Measurements from ENCODE around the gene TMEM108. TPM values are rescaled to one million over a fixed set of nuclear protein-coding genes. Genes with fewer than 3 reads are reported as not detected.

TMEM108 gene
- total RNA-seq, 4 donors from 2014 or later = 0.21 to 1.5 TPM; not detected in 2

DNA sequence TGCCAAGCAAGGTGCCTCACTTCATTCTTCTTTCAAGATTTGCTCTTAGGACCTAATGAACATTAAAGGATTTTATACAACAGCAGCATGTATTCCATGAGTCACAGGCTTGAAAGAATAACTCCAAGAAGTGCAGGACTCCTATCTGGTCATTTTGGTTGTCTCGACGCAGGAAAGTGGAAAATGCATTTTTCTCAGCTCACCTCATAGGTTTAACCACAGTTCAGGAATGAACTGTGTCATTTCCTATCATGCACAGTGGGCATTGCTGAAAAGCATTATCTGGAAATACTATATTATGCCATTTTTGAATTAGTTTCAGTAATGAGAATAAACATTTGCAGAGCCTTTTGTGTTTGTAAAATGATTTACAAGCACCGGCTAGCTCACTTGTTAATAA is 263.0 kb downstream of the TMEM108 start:
- WGBS, 2 donors = 49 to 62% methylated on average over 3 of the region's 3 CpGs
- Histone ChIP-seq H3K27me3 (no peaks in the 10 kb centered on the region), H3K4me1 (no peaks in the 10 kb centered on the region), H3K36me3 (no peaks in the 10 kb centered on the region), H3K9me3 (peaks cover 0 to 3% (median 0%) of the 10 kb centered on the region in 4 donors), H3K4me3 (no peak overlapping the region), H3K27ac (no peak overlapping the region)
- no peak for DNase-seq (ENCODE audit: low spot score in 2 of 2)
- TF ChIP-seq POLR2A (IDR thresholded peaks at IDR 0.05) (no peak), EP300 (IDR thresholded peaks at IDR 0.05) (no peak)
- TF ChIP-seq, protein P1, sequence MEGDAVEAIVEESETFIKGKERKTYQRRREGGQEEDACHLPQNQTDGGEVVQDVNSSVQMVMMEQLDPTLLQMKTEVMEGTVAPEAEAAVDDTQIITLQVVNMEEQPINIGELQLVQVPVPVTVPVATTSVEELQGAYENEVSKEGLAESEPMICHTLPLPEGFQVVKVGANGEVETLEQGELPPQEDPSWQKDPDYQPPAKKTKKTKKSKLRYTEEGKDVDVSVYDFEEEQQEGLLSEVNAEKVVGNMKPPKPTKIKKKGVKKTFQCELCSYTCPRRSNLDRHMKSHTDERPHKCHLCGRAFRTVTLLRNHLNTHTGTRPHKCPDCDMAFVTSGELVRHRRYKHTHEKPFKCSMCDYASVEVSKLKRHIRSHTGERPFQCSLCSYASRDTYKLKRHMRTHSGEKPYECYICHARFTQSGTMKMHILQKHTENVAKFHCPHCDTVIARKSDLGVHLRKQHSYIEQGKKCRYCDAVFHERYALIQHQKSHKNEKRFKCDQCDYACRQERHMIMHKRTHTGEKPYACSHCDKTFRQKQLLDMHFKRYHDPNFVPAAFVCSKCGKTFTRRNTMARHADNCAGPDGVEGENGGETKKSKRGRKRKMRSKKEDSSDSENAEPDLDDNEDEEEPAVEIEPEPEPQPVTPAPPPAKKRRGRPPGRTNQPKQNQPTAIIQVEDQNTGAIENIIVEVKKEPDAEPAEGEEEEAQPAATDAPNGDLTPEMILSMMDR (IDR thresholded peaks at IDR 0.05) = no peak

DNA sequence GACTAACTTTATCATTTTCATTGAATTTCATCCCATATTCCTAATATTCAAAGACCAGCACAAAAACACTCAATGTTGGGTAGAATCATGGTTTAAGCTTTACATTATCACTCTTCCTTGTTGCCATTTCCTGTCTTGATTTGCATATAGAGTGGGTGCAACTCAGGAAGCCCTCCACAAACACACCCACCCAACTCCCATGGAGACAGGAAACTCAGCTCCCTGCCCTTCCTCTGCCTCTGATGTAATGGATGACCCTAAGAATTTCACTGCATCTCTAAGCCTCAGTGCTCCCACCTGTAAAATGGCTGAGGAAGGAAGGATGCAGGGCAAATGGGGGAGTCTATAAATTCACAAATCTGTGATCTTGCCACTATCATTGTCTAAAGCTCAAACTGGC is 263.5 kb downstream of the TMEM108 start:
- Histone ChIP-seq H3K36me3 (no peaks in the 10 kb centered on the region), H3K4me3 (no peak overlapping the region), H3K27me3 (no peaks in the 10 kb centered on the region), H3K4me1 (no peaks in the 10 kb centered on the region), H3K9me3 (peaks cover 0 to 3% (median 0%) of the 10 kb centered on the region in 4 donors), H3K27ac (no peak overlapping the region)
- TF ChIP-seq POLR2A (IDR thresholded peaks at IDR 0.05) (no peak), EP300 (IDR thresholded peaks at IDR 0.05) (no peak)
- TF ChIP-seq, protein P1 (IDR thresholded peaks at IDR 0.05) = no peak
- no peak for DNase-seq (ENCODE audit: low spot score in 2 of 2)

DNA sequence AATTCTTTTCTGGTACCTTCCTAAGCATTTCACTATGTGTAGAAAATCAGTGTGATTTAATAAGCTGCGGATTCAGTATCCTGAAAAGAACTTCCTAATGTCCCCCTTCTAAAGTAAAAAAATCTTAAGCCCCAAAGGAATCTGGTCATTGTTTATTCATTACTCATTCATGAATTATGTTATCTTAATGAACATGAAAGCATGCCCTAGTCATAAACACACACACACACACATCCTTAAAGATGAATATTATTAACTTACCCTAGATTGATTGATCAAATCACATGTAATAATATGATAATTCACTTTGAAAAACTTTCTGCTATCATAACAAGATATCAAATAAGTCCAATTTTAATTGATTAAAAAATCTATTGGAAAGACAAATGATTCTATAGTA is 265.2 kb downstream of the TMEM108 start:
- Histone ChIP-seq H3K36me3 (no peaks in the 10 kb centered on the region), H3K27me3 (no peaks in the 10 kb centered on the region), H3K27ac (no peak overlapping the region), H3K9me3 (peaks cover 0 to 3% (median 0%) of the 10 kb centered on the region in 4 donors), H3K4me3 (no peak overlapping the region), H3K4me1 (no peaks in the 10 kb centered on the region)
- TF ChIP-seq POLR2A (IDR thresholded peaks at IDR 0.05) (no peak), EP300 (IDR thresholded peaks at IDR 0.05) (no peak)
- TF ChIP-seq, protein P1 (IDR thresholded peaks at IDR 0.05) = no peak
- no peak for DNase-seq (ENCODE audit: low spot score in 2 of 2)
- WGBS, 2 donors = 83 to 94% methylated on average over 1 of the region's 1 CpG

DNA sequence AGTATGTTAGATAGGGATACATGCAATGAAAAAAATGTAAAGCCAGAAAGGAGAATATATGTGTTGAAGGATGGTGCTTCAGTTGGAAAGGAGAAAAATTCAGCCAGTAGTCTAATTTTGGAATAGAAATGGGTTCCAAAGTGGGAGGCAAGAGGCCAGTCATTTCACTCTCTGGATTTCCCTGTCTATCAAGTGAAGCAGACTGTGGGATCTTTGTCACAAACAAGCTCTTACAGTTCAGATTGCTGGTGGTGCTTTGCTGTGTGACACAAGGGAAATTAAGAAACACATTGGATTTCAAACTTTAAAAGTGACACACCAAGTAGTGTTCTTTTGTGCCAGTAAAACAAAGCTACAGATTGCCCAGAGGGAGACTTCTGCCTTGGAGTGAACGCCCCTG is 279.7 kb downstream of the TMEM108 start:
- Histone ChIP-seq H3K4me3 (no peak overlapping the region), H3K36me3 (no peaks in the 10 kb centered on the region), H3K4me1 (no peaks in the 10 kb centered on the region), H3K9me3 (peaks cover 0 to 24% (median 0%) of the 10 kb centered on the region in 4 donors), H3K27me3 (no peaks in the 10 kb centered on the region), H3K27ac (no peak overlapping the region)
- DNase-seq (ENCODE audit: low spot score in 2 of 2) = no peak
- WGBS, 2 donors = 50 to 59% methylated on average over 1 of the region's 1 CpG
- no peak for TF ChIP-seq POLR2A (IDR thresholded peaks at IDR 0.05)
- no peak for TF ChIP-seq EP300 (IDR thresholded peaks at IDR 0.05)
- TF ChIP-seq, protein P1 (IDR thresholded peaks at IDR 0.05) = no peak

DNA sequence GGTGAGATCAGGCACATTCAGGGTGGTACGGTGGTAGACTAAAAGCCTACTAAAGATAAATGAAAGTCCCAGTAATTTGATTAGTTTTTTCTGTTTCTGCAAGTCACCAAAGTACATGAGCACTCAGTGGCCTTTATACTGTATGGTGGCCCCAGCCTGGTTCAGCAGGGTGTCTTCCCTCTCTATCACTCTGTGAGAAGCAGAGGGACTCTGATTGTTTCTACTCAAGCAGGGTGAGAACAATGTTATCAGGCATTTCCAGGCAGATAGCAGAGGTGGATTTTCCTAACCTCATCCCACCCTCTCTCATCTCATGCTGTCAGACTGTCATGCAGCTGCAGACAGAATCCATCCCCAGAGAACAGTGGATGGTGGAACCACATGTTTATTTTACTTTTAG is 290.2 kb downstream of the TMEM108 start:
- 82 to 100% methylated on average over 1 of the region's 1 CpG for WGBS, 2 donors
- TF ChIP-seq EP300 (IDR thresholded peaks at IDR 0.05) (no peak), POLR2A (IDR thresholded peaks at IDR 0.05) (no peak)
- TF ChIP-seq, protein P1 (IDR thresholded peaks at IDR 0.05) = no peak
- no peaks in the 10 kb centered on the region for H3K36me3 ChIP-seq
- no peaks in the 10 kb centered on the region for H3K27me3 ChIP-seq
- H3K4me1 ChIP-seq = no peaks in the 10 kb centered on the region
- no peak overlapping the region for H3K27ac ChIP-seq
- H3K4me3 ChIP-seq = no peak overlapping the region
- H3K9me3 ChIP-seq = peaks cover 0 to 14% (median 3%) of the 10 kb centered on the region in 4 donors
- no peak for DNase-seq (ENCODE audit: low spot score in 2 of 2)
